ENCODE measurements around the gene C1orf198.

Gene C1orf198, protein sequence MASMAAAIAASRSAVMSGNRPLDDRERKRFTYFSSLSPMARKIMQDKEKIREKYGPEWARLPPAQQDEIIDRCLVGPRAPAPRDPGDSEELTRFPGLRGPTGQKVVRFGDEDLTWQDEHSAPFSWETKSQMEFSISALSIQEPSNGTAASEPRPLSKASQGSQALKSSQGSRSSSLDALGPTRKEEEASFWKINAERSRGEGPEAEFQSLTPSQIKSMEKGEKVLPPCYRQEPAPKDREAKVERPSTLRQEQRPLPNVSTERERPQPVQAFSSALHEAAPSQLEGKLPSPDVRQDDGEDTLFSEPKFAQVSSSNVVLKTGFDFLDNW

DNA sequence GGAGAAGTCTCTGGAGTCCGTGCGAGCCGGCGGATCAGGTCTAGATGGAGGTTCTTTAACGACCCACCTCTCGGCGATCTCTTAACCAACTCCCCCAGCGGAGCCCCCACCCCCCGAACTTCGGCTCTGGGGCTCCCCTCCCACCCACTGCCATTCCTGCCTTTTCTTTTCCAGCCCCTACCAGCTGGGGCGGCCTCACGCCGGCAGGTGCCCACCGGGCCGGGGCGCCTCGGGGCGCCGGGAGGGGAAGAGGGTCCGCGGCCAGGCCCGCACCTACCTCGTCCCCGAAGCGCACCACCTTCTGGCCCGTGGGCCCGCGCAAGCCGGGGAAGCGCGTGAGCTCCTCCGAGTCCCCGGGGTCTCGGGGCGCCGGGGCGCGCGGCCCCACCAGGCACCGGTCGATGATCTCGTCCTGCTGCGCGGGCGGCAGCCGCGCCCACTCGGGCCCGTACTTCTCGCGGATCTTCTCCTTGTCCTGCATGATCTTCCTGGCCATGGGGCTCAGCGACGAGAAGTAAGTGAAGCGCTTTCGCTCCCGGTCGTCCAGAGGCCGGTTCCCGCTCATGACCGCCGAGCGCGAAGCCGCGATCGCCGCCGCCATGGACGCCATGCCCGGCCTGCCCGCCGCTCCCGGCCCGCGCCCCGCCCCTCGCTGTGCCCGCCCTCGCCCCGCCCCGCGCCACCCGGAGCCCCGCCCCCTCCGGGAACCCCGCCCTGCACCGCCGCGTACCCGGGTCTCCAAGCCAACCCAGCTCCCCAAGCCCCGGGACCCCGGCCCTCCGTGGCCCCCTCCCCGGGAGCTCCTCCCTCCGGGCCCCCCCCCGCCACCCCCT is at the start of gene C1orf198:
TSS of gene C1orf198 (minus strand) at position 619 of the 833 bp plus-strand sequence. CDS start at position 610, 9 bp downstream.
- in situ Hi-C loops (cut with MboI; ENCODE audit: low sequenced_read_pairs) = no loop called here

DNA sequence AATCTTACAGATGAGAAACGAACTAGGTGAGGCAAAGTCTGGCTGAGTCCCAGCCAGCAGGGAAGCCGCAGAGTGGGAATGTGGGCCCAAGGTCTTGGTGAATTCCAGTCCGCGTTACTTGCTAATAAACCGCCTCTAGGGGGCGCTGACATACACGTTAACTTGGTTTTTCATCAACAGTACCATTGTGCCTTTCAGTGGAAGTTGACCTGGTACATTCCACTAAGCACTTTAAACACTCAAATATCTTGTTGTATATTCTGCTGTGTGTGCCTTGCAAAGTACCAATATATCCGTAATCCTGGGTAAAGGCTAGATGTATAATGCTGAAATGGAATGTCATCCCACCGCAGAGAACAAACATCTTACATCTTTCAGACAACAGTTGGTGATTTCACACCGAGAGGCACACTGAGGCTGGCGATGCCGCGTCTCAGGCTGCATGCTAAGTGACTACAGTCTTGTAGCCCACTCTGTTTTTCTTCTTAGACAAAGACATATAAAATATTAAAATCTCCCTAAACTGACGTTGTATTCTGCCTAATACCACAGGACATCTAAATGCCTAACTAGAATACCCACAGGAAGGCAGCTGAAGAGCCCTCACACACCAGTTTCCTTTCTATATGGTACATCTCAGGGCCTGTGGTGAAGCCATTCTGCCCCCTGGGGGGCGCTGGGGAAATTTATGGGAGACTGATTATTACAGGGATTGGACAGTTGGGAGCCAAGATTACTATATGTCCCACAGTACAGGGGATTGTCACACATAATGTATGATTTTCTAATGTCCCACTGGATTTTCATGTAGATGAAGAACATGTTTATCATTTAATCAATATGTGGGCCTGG is 49.2 kb upstream of the C1orf198 start:
- in situ Hi-C loops (cut with MboI; ENCODE audit: low sequenced_read_pairs) = loop anchor here (25.0 kb wide), 1 partner anchor 295 kb away; no protein-coding TSS in a partner anchor

GRCh38 chr1:230916587-230917283 is 48.4 kb upstream of the C1orf198 start:
- in situ Hi-C loops (cut with MboI; ENCODE audit: low sequenced_read_pairs) = loop anchor here (25.0 kb wide), 1 partner anchor 296 kb away; no protein-coding TSS in a partner anchor

DNA sequence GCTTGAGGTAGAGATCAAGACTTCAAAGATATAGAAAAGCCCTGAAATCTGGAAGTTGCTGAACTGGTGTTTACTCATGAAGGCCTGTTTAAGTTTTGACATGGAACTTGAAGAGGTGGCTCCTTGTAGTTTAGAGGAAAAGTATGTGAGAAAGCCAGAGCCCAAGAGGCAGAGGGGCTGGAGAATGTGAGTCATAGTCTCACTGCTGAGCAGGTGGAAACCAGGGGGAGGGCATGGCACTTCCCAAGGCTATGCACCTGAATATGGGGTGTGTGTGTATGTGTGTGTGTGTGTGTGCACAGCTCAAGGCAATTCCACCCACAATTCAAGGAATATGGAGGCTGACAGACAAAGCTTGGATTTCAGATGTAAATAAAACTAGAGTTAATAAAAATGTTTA is 46.8 kb upstream of the C1orf198 start:
- in situ Hi-C loops (cut with MboI; ENCODE audit: low sequenced_read_pairs) = loop anchor here (25.0 kb wide), 1 partner anchor 297 kb away; no protein-coding TSS in a partner anchor

DNA sequence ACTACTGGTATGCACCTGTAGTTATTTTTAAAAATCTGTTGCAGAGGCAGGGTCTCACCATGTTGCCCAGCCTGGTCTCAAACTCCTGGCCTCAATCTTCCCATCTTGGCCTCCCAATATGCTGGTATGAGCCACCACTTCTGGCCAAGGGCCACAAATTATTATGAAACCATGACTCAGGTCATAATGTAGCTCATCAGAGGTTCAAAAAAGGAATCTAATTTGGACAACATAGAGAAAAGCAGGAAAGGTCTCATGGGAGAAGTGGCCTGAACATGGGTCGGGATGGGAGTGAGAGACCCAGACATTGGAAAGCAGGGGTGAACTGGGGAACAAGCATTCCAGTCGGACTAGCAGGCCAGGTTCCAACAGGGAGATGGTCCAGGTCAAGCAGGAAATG is 45.2 kb upstream of the C1orf198 start:
- in situ Hi-C loops (cut with MboI; ENCODE audit: low sequenced_read_pairs) = loop anchor here (25.0 kb wide), 1 partner anchor 299 kb away; no protein-coding TSS in a partner anchor

DNA sequence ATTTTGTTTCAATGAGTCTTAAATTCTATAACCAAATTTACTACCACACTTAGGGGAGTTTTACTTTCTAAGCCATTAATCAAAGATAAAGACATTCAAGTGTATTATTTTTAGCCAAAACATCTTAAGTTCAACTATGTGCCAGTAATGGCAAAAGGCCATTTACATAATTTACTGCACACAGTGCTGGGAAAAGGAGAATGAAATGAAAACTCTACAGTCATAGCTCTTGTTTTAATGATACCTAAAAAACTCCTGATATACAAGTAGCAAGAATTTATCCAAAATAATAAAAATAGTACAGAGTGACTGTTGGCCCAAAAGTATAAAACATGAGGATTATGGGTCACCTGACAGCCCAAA is 42.4 kb upstream of the C1orf198 start:
- in situ Hi-C loops (cut with MboI; ENCODE audit: low sequenced_read_pairs) = loop anchor here (25.0 kb wide), 1 partner anchor 302 kb away; no protein-coding TSS in a partner anchor

GRCh38 chr1:230909974-230910754 is 41.8 kb upstream of the C1orf198 start:
- in situ Hi-C loops (cut with MboI; ENCODE audit: low sequenced_read_pairs) = loop anchor here (25.0 kb wide), 1 partner anchor 302 kb away; no protein-coding TSS in a partner anchor

DNA sequence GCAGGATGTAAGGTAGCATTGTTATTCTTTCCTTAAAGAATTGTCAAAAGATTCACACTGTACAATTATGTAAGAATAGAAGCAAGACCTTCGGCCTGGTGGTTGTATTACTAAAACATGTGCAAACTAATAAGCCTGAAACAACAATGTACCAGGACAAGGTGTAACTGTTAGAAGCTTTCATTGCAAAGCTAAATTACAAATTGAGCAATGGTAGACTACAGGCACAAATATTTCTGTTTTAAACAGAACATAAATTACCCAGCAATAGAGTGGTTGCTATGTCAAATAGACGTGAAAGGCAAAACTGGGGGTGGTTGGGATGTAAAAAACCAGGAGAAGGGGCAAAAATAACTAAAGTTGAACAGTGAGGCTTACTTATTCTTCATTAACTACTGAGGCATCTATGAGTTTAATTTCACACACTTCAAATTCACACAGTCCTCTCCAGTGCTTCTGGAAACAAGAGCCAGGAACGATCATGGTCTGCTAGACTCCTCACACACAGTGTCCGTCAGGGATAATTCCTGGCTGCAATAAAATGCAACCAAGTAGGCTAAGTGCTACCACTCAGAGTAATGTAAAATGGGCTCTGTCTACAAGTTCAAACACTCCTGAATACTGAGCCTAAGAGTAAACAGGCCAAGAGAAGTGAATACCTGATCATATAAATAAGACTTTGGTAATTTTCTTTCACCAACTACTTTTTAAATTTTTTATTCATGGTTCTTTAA is 39.3 kb upstream of the C1orf198 start:
- in situ Hi-C loops (cut with MboI; ENCODE audit: low sequenced_read_pairs) = loop anchor here (25.0 kb wide), 1 partner anchor 305 kb away; no protein-coding TSS in a partner anchor

DNA sequence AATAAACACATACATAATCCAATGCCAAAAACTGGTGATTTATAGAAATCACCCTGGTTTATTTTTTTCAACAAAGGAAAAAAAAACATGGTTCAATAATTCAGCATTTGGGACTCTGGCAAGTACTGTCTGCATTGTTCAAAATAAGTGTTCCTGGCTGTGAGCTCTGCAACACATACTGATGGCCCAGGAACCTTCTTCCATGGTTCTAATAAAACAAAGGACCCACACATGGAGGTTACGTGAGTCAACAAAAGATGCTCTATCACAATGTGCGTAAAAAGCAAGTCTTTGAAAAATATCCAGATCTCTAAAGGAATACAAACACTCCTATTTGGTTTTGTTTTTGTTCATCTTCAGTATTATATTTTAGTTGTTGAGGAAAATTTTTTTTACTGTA is 37.9 kb upstream of the C1orf198 start:
- in situ Hi-C loops (cut with MboI; ENCODE audit: low sequenced_read_pairs) = loop anchor here (25.0 kb wide), 1 partner anchor 306 kb away; no protein-coding TSS in a partner anchor

DNA sequence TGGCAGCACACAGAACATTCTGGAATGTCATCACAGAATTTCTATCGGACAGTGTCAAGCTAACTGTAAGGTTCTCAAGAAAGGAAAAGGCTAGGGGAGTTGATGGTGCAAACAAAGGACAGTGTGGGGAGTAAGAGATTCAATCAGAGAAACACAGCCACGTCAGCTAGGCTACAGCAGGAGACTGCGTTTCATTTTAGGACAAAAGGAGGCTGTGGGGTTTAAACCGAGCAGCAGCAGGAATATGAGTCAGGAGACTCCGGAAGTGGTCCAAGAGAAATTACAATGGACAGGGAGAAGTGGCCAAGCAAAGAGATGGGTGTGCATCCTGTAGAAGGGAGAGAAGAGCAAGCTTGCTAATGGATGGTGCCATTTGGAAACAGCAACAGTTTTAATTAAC is 37.4 kb upstream of the C1orf198 start:
- in situ Hi-C loops (cut with MboI; ENCODE audit: low sequenced_read_pairs) = loop anchor here (25.0 kb wide), 1 partner anchor 307 kb away; no protein-coding TSS in a partner anchor

GRCh38 chr1:230902349-230902923 is 34.1 kb upstream of the C1orf198 start:
- in situ Hi-C loops (cut with MboI; ENCODE audit: low sequenced_read_pairs) = loop anchor here (25.0 kb wide), 1 partner anchor 310 kb away; no protein-coding TSS in a partner anchor

GRCh38 chr1:230901671-230902070 is 33.4 kb upstream of the C1orf198 start:
- in situ Hi-C loops (cut with MboI; ENCODE audit: low sequenced_read_pairs) = loop anchor here (25.0 kb wide), 1 partner anchor 311 kb away; no protein-coding TSS in a partner anchor

DNA sequence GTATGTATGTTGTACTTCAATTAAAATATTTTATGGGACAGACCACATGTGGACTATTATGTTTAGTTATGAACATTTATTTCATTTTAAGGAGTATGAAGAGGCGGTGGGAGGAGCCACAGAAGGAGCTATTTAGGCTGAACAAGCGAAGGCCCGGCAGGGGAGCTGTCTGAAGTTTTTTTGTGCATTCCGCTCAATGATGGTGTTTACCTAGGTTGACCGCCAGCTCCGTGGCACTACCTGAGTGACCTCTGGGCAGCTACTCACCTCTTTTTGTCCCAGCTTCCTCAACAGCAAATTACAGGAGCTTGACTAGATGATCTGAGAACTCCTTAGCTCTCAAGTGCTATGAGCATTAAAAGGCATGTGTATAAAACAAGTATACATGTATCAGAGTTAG is 32.7 kb upstream of the C1orf198 start:
- in situ Hi-C loops (cut with MboI; ENCODE audit: low sequenced_read_pairs) = loop anchor here (25.0 kb wide), 1 partner anchor 311 kb away; no protein-coding TSS in a partner anchor

GRCh38 chr1:230899841-230900251 is 31.5 kb upstream of the C1orf198 start:
- in situ Hi-C loops (cut with MboI; ENCODE audit: low sequenced_read_pairs) = loop anchor here (25.0 kb wide), 1 partner anchor 312 kb away; no protein-coding TSS in a partner anchor

- in situ Hi-C loops (cut with MboI; ENCODE audit: low sequenced_read_pairs) = no loop called here
These were observed 30.4 kb upstream of the C1orf198 start for GRCh38 chr1:230898748-230899147.

DNA sequence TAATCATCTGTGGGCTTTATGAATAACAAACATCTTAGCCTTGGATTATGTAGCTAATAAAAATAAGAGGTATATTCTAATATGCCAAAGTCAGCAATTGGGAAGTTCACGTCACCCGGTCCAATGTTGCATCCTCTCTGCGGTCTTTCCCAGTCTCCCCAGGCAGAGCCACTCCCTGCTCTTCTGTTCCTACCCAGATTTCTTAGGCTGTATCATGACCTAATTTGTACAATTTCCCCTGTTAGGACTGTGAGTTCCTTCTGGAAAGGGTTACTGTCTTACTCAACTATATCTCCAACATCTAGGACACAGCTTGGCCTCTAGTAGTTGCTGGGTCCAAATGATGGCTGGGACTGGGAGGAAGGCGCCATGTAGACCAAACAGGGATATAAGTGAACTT is 29.8 kb upstream of the C1orf198 start:
- in situ Hi-C loops (cut with MboI; ENCODE audit: low sequenced_read_pairs) = no loop called here

DNA sequence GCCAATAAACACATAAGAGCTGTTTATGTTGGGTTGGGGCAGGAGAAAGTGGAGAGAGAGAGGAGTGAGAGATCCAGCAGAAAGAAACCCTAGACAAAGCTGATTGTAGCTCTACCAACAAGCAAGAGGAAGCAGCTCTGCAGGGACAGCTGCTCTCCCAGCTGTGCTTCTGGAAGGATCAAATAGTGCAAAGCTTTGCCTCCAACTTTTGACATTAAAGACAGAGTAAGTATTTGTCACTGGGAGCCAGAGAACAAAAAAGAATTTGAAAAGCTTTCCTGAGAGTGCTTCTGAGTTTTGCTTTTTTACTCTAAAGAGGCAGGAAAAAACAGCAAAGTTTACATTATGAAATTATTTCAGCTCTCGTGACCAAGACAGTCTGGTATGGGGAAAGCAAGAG is 28.5 kb upstream of the C1orf198 start:
- in situ Hi-C loops (cut with MboI; ENCODE audit: low sequenced_read_pairs) = no loop called here

GRCh38 chr1:230895452-230895851 is 27.1 kb upstream of the C1orf198 start:
- in situ Hi-C loops (cut with MboI; ENCODE audit: low sequenced_read_pairs) = no loop called here
